ENCODE measurements around the gene SEC61A1.
A peak's percentile ranks its signal among the peaks of the same experiment; 100 is the strongest.

SEC61A1 gene

GRCh38 chr3:128051837-128052594 is at the start of gene SEC61A1:
Gene SEC61A1, plus strand, starts transcription at chr3:128052437. Its CDS starts 116 bp downstream, at chr3:128052553.
- peak; percentile 48 for DNase-seq

GRCh38 chr3:128004661-128005060 is 47.6 kb upstream of the SEC61A1 start:
- DNase-seq, result no peak

- DNase-seq, result no peak
Measured at GRCh38 chr3:128006061-128007032, 45.9 kb upstream of the SEC61A1 start.

GRCh38 chr3:128007033-128007424 is 45.2 kb upstream of the SEC61A1 start:
- no peak for DNase-seq

GRCh38 chr3:128009952-128010846 is 42.0 kb upstream of the SEC61A1 start:
- no peak for DNase-seq

- DNase-seq, result peak; percentile 28
Measured at GRCh38 chr3:128011140-128011539, 41.1 kb upstream of the SEC61A1 start.

- no peak for DNase-seq
Measured at GRCh38 chr3:128012050-128012449, 40.2 kb upstream of the SEC61A1 start.

GRCh38 chr3:128014548-128014947 is 37.7 kb upstream of the SEC61A1 start:
- no peak for DNase-seq

- no peak for DNase-seq
Measured at GRCh38 chr3:128016502-128016901, 35.7 kb upstream of the SEC61A1 start.

- DNase-seq, result no peak
Measured at GRCh38 chr3:128021768-128022372, 30.4 kb upstream of the SEC61A1 start.

- no peak for DNase-seq
Measured at GRCh38 chr3:128033102-128033501, 19.1 kb upstream of the SEC61A1 start.

GRCh38 chr3:128036119-128036518 is 16.1 kb upstream of the SEC61A1 start:
- DNase-seq, result no peak

GRCh38 chr3:128040041-128040440 is 12.2 kb upstream of the SEC61A1 start:
- DNase-seq, result no peak

GRCh38 chr3:128040660-128041059 is 11.6 kb upstream of the SEC61A1 start:
- DNase-seq, result no peak

- no peak for DNase-seq
Measured at GRCh38 chr3:128041344-128041743, 10.9 kb upstream of the SEC61A1 start.

- no peak for DNase-seq
Measured at GRCh38 chr3:128050597-128050996, 1.6 kb upstream of the SEC61A1 start.

- no peak for DNase-seq
Measured at GRCh38 chr3:128051459-128051836, 789 bp upstream of the SEC61A1 start.

GRCh38 chr3:128052595-128053351 is 536 bp downstream of the SEC61A1 start:
- no peak for DNase-seq

- DNase-seq, result no peak
Measured at GRCh38 chr3:128053614-128054013, 1.4 kb downstream of the SEC61A1 start.

- DNase-seq, result no peak
Measured at GRCh38 chr3:128054367-128054766, 2.1 kb downstream of the SEC61A1 start.

- DNase-seq, result no peak
Measured at GRCh38 chr3:128056258-128056657, 4.0 kb downstream of the SEC61A1 start.

Measured in NCI-H2029 treated with DMSO at 0.1 percent for 48 hours (cell line).